SK-N-SH treated with all-trans-retinoic acid at 6 μM for 48 hours (cell line): ENCODE measurements around the gene FBXO48.

Source experiments
- OSR1 ChIP-seq: fragments of 250-450 bp; sonication (Bioruptor Pico); IDR thresholded peaks from 2 replicates; pipeline ENCODE4 v1.8.0; 2022; ENCODE audit warnings: moderate library complexity, mild to moderate bottlenecking, inconsistent platforms
- TCF4 ChIP-seq: fragments of 250-450 bp; sonication (Bioruptor Pico); IDR thresholded peaks from 2 replicates; pipeline ENCODE4 v1.8.0; 2021; ENCODE audit warnings: mild to moderate bottlenecking, moderate library complexity, borderline replicate concordance
- TSHZ2 ChIP-seq: fragments of 250-450 bp; sonication (Bioruptor Pico); IDR thresholded peaks from 2 replicates; pipeline ENCODE4 v1.5.0; 2020; ENCODE audit warnings: mild to moderate bottlenecking, moderate library complexity
- ZFP30 ChIP-seq: fragments of 450-650 bp; formaldehyde crosslinking; IDR thresholded peaks from 2 replicates; pipeline ENCODE4 v1.5.0; 2022; ENCODE audit warnings: mild to moderate bottlenecking, moderate library complexity
- ZNF565 ChIP-seq: fragments of 450-650 bp; formaldehyde crosslinking; conservative IDR thresholded peaks from 2 replicates; pipeline ENCODE4 v1.5.0; 2020; ENCODE audit warnings: low read depth, mild to moderate bottlenecking, moderate library complexity
- TF ChIP-seq, protein P1 (sequence below): fragments of 250-450 bp; sonication (Bioruptor Pico); IDR thresholded peaks from 2 replicates; pipeline ENCODE4 v1.5.1; 2020; ENCODE audit warnings: low read depth, mild to moderate bottlenecking, moderate library complexity

GRCh38 chr2:68512326-68512725 is 45.2 kb upstream of the FBXO48 start:
- TF ChIP-seq OSR1 = no peak
- TF ChIP-seq, protein P1, sequence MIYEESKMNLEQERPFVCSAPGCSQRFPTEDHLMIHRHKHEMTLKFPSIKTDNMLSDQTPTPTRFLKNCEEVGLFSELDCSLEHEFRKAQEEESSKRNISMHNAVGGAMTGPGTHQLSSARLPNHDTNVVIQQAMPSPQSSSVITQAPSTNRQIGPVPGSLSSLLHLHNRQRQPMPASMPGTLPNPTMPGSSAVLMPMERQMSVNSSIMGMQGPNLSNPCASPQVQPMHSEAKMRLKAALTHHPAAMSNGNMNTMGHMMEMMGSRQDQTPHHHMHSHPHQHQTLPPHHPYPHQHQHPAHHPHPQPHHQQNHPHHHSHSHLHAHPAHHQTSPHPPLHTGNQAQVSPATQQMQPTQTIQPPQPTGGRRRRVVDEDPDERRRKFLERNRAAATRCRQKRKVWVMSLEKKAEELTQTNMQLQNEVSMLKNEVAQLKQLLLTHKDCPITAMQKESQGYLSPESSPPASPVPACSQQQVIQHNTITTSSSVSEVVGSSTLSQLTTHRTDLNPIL (CRISPR knock-in tag) = no peak
- no peak for TF ChIP-seq TCF4 (CRISPR knock-in tag)
- TF ChIP-seq ZFP30 (CRISPR knock-in tag) = no peak
- TF ChIP-seq ZNF565 (CRISPR knock-in tag) = no peak
- no peak for TF ChIP-seq TSHZ2
